D341Med (cell line): Measurements from ENCODE around the gene CYP4B1.
"Not testable (repeated sequence)": the region's sequence is repeated elsewhere in the genome, so short reads cannot be mapped to it uniquely, and the experiment has no call there.

ENCODE experiments used
- DNase-seq: peaks from one replicate; pipeline ENCODE4 v3.0.0; 2012; ENCODE audit warnings: low spot score

Gene CYP4B1

DNA sequence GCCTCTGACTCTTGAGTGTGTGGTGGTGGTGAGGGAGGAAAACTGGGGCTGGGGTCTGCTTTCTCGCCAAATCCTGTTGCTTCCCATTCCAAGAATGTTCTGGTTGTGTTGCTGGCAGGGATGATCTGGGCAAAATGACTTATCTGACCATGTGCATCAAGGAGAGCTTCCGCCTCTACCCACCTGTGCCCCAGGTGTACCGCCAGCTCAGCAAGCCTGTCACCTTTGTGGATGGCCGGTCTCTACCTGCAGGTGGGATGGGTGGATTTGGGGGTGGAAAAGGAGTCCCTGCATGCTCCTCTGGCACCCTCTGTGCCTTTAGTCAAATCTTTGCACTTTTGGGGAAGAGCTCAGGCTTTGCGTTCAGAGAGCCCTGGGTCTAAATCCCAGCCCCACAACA lies 18.1 kb downstream of the CYP4B1 start:
- DNase-seq = peak; percentile 3

DNA sequence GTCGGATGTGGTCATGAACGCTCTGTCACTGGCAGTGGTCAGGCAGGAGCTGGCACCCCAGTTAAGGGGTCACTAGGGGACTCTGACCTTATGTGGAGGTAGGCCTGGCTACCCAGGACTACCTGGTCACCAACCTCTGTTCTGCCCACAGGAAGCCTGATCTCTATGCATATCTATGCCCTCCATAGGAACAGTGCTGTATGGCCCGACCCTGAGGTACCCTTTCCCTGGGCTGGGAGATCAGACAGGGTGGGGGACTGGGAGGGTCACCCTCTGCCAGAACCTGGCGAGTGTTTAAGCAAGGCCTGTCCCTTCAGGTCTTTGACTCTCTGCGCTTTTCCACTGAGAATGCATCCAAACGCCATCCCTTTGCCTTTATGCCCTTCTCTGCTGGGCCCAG lies 19.0 kb downstream of the CYP4B1 start:
- DNase-seq = peak; percentile 3

GRCh38 chr1:46818591-46818990 lies 19.7 kb downstream of the CYP4B1 start:
- peak; percentile 5 for DNase-seq

GRCh38 chr1:46819335-46819734 lies 20.5 kb downstream of the CYP4B1 start:
- peak; percentile 1 for DNase-seq

- peak; percentile 1 for DNase-seq
Measured at GRCh38 chr1:46820076-46820475, 21.2 kb downstream of the CYP4B1 start.

DNA sequence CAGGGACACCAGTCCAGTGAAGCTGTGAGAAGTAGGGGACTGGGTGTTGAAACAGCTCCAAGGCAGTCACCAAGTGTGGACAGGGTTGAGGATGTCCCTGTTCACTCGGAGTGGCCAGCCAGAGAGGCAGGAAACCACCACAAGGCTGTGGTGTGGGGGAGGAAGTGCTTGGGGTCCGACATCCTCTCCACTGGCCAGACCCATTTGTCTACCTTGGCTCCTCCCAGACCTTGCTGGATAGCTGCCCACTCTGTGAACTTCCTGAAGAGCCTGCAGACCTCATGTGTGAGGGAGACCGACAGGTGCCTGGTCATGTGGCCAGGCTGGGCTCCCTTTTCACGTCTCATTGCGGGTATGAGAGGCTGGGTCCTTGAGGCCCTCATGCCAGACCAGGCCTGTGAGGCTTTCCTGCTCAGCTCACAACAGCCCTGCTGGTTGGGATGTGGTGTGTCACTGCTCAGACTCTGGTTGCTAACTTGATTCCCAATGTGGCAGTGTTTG lies 21.8 kb downstream of the CYP4B1 start:
- no peak for DNase-seq

DNA sequence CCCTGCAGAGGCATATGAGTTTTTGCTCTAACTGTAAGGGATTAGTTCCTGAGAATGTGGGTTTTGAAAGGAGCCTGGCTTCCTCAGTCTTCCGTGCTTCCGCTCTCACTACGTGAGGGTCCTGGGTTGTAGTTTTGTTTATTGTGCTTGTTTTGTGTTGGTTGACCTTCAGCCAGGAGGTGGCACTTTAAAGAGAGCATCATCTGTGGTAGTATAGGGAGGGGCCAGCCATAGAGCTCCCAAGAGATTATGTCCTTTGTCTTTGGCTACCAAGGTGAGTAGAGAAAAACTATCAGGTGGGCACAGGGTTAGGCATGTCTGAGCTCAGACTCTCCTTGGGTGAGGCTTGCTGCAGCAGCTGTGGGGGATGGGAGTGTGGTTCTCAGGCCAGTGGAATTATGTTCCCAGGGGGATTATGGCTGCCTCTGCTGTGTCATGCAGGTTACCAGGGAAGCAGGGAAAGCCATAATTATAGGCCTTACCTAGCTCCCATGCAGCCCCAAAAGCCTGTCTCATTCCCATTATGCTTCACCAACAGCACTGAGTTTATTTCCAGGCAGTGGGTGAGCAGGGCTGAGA lies 23.5 kb downstream of the CYP4B1 start:
- no peak for DNase-seq

DNA sequence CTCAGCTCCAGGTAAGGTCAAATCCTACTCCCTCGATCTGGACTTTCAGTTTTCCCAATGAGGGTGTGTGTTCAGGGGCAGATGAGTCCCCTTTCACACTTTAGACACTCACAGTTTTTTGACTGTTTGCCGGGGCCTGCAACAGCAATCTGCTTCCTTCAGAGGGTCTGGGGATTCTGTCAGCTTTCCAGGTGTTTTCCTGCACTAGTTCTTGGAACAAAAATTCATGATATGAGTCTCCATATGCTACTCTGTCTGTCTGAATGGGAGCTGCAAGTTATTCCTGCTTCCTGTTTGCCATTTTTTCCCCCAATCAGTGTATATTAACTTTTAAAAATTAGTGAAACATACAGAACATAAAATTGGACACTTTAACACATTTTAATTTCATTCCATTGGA lies 24.3 kb downstream of the CYP4B1 start:
- DNase-seq = no peak

GRCh38 chr1:46826892-46827291 lies 28.0 kb downstream of the CYP4B1 start:
- DNase-seq = not testable (repeated sequence)

DNA sequence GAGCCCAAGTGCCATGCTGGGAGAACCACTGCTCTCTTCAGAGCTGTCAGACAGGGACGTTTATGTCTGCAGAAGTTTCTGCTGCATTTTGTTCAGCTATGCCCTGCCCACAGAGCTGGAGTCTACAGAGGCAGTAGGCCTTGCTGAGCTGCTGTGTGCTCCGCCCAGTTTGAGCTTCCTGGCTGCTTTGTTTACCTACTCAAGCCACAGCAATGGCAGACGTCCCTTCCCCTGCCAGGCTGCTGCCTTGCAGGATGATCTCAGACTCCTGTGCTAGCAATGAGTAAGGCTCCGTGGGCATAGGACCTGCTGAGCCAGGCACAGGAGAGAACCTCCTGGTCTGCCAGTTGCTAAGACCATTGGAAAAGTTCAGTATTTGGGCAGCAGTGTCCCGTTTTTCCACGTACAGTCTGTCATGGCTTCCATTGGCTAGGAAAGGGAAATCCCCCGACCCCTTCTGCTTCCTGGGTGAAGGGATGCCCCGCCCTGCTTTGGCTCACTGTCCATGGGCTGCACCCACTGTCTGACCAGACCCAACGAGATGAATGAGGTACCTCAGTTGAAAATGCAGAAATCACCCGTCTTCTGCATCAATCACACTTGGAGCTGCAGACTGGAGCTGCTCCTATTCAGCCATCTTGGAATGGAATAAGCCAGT lies 31.9 kb downstream of the CYP4B1 start:
- no peak for DNase-seq

- DNase-seq = not testable (repeated sequence)
Measured at GRCh38 chr1:46835469-46835868, 36.6 kb downstream of the CYP4B1 start.

GRCh38 chr1:46846386-46846785 lies 47.5 kb downstream of the CYP4B1 start:
- not testable (repeated sequence) for DNase-seq

- DNase-seq = not testable (repeated sequence)
Measured at GRCh38 chr1:46857660-46858065, 58.8 kb downstream of the CYP4B1 start.

- no peak for DNase-seq
Measured at GRCh38 chr1:46862348-46862747, 63.5 kb downstream of the CYP4B1 start.
